Measurements from ENCODE around the gene DTNBP1. TPM values are rescaled to one million over a fixed set of nuclear protein-coding genes. Genes with fewer than 3 reads are reported as not detected.

DTNBP1 gene
- total RNA-seq, 4 donors from 2014 or later = 12.8 to 58.6 (median 26.2) TPM

DNA sequence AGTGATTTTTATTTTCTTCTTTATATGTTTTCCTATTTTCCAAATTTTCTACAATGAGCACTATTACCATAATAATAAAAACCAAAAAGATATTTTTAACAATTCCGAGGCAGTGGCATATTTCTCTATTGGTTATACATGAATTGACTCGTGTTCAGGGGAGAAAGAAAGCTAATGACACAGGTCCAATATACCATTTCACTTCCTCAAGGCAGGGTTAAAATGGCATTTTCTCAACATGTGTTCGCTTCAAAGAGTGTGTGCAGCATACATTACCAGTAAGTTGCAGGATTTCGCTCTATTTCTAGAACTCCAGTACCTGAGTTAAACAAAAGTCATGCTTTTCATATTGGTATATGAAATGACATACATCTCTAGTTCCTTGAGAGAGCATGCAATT is 35.1 kb upstream of the DTNBP1 start:
- Histone ChIP-seq H3K36me3 (no peaks in the 10 kb centered on the region), H3K27me3 (no peaks in the 10 kb centered on the region), H3K27ac (no peak overlapping the region), H3K4me1 (no peaks in the 10 kb centered on the region), H3K9me3 (no peaks in the 10 kb centered on the region), H3K4me3 (no peak overlapping the region)
- TF ChIP-seq POLR2A (IDR thresholded peaks at IDR 0.05) = no peak
- TF ChIP-seq, protein P1, sequence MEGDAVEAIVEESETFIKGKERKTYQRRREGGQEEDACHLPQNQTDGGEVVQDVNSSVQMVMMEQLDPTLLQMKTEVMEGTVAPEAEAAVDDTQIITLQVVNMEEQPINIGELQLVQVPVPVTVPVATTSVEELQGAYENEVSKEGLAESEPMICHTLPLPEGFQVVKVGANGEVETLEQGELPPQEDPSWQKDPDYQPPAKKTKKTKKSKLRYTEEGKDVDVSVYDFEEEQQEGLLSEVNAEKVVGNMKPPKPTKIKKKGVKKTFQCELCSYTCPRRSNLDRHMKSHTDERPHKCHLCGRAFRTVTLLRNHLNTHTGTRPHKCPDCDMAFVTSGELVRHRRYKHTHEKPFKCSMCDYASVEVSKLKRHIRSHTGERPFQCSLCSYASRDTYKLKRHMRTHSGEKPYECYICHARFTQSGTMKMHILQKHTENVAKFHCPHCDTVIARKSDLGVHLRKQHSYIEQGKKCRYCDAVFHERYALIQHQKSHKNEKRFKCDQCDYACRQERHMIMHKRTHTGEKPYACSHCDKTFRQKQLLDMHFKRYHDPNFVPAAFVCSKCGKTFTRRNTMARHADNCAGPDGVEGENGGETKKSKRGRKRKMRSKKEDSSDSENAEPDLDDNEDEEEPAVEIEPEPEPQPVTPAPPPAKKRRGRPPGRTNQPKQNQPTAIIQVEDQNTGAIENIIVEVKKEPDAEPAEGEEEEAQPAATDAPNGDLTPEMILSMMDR (IDR thresholded peaks at IDR 0.05) = no peak
- DNase-seq = no peak

DNA sequence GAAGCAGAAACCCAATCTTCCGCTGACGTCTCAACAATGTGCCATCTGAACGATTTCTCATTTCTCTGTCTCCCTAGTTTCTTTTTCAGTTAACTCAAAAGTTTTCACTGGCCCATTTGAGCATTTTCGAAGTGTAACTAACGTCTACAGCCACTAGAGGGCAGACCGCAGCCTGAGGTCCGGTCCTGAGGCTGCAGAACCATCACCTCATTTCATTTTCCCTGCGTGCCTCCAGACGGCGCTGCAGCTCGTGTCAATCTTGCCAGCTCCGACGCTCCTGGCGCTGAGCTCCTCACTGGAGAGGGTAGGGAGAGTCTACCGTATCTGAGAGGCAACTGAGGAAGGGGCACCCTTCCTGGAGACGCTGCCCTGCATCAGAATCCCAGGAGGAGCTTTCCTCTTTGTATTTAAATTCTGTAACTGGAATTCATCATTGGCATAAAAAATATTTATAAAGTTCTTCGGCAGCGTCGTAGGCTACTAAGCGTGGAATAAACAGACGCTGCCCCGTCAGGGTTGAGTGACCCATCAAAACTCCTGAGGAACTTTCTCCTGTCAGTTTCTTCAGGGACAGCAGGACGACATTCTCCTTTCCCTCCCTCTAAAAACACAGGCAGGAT is 28.5 kb upstream of the DTNBP1 start:
- Histone ChIP-seq H3K4me3 (peak overlapping the region in 2 of 4 donors; percentile 18 to 29), H3K27ac (peak overlapping the region in 1 of 4 donors; percentile 67)
- TF ChIP-seq, protein P1 (IDR thresholded peaks at IDR 0.05) = peak; percentile 96 to 100 (median 100)
- TF ChIP-seq POLR2A (IDR thresholded peaks at IDR 0.05) = peak in 1 of 2 donors; percentile 11

DNA sequence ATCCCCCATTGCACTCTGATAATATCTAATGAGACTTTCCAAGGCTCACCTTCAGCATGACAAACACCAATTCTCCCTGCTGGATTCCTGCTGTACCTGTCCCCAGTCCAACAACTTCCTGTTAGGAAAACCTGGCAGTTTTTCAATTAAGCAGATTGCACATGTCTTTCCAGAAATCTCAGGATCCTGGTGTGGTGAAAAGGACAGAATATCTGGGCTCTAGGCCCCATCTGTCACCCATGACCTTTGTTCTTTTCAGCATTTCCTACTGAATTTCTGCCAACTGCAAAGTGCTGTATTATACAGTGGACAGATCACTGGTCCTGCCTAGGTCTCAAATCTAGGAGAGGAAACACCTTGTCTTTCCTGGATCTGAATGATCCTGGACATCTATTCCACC is 27.7 kb upstream of the DTNBP1 start:
- Histone ChIP-seq H3K27me3 (no peaks in the 10 kb centered on the region), H3K36me3 (no peaks in the 10 kb centered on the region), H3K4me3 (no peak overlapping the region), H3K4me1 (peaks cover 0 to 23% (median 2%) of the 10 kb centered on the region in 4 donors), H3K9me3 (no peaks in the 10 kb centered on the region), H3K27ac (peak overlapping the region in 1 of 4 donors; percentile 67)
- DNase-seq = no peak
- no peak for TF ChIP-seq POLR2A (IDR thresholded peaks at IDR 0.05)
- TF ChIP-seq, protein P1 (IDR thresholded peaks at IDR 0.05) = no peak

More for the DNA sequence above, 28.5 kb upstream of the DTNBP1 start:
- DNase-seq = peak; percentile 72 to 91 (median 83)
- Histone ChIP-seq H3K9me3 (no peaks in the 10 kb centered on the region), H3K27me3 (no peaks in the 10 kb centered on the region), H3K4me1 (peaks cover 0 to 23% (median 2%) of the 10 kb centered on the region in 4 donors), H3K36me3 (no peaks in the 10 kb centered on the region)

DNA sequence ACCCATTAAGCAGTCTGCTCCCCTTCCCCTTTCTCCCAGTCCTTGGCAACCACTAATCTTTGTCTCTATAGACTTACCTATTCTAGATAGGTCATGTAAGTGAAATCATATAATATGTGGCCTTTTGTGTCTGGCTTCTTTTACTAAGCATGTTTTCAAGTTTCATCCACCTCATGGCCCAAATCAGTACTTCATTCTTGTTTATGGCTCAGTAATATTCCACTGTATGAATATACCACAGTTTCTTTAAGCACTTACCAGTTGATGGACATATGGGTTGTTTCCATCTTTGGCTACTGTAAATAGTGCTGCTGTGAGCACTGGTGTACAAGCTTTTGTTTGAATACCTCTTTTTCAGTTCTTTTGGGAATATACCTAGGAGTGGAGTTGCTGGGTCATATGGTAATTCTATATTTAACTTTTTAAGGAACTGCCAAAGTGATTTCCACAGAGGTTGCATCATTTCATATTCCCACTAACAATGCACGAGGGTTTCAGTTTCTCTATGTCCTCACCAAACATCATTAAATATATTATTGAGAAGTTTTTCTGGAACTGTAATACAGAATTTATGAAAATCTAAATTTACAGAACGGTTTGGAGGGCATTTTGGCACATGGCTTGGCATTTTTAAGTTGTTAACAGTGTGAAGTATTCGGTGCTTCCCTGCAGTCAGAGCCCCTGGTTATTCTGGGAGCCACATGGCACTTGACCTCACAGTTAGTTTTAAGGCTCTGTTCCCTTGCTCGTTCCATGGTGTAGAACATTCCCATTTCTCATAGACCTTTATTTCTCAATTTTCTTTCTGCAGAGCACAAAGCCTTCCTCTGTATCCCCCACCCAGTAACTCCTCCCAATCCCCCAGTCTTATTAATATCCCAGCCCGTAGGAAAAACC is 27.0 kb upstream of the DTNBP1 start:
- Histone ChIP-seq H3K4me1 (peaks cover 0 to 26% (median 2%) of the 10 kb centered on the region in 4 donors), H3K4me3 (no peak overlapping the region), H3K9me3 (no peaks in the 10 kb centered on the region), H3K36me3 (no peaks in the 10 kb centered on the region), H3K27ac (peak overlapping the region in 1 of 4 donors; percentile 67), H3K27me3 (no peaks in the 10 kb centered on the region)
- DNase-seq = no peak
- TF ChIP-seq, protein P1 (IDR thresholded peaks at IDR 0.05) = no peak
- TF ChIP-seq POLR2A (IDR thresholded peaks at IDR 0.05) = no peak

DNA sequence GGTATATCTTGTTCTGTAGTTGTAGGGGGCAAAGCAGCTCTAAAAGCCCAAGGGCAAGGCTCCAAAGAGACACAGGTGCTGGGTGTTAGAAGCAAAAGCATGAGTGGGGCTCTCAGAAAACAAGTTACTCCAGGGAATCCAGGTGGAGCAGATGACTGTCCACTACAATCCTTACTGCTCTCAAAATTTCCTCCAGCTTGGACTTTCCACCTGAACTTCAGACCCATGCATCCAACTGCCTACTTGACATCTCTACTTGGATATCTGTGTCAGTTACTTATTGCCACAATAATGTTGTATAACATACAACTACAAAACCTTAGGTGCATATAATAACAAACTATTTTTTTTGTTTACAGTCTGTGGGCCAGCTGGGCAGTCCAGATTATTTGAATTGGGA is 22.8 kb upstream of the DTNBP1 start:
- H3K9me3 ChIP-seq = no peaks in the 10 kb centered on the region
- no peaks in the 10 kb centered on the region for H3K27me3 ChIP-seq
- H3K4me1 ChIP-seq = peaks cover 0 to 33% (median under 1%) of the 10 kb centered on the region in 4 donors
- no peaks in the 10 kb centered on the region for H3K36me3 ChIP-seq
- peak overlapping the region in 1 of 4 donors; percentile 27 for H3K27ac ChIP-seq
- peak in 1 of 3 donors; percentile 56 for DNase-seq
- no peak overlapping the region for H3K4me3 ChIP-seq
- TF ChIP-seq, protein P1 (IDR thresholded peaks at IDR 0.05) = no peak
- no peak for TF ChIP-seq POLR2A (IDR thresholded peaks at IDR 0.05)

All from Peyer's patch (tissue), 4 donors.